ENCODE results near the gene ESRRG.

- TF ChIP-seq CTCF (IDR thresholded peaks at IDR 0.05) = no peak
- TF ChIP-seq EZH2 (IDR thresholded peaks at IDR 0.05; ENCODE audit: borderline replicate concordance, insufficient read depth, low read depth, low read length, poor library complexity, severe bottlenecking) = no peak
Observed at GRCh38 chr1:216739793-216740192, 16.6 kb upstream of the ESRRG start.
